ENCODE data around the gene LMO4.

LMO4 gene

DNA sequence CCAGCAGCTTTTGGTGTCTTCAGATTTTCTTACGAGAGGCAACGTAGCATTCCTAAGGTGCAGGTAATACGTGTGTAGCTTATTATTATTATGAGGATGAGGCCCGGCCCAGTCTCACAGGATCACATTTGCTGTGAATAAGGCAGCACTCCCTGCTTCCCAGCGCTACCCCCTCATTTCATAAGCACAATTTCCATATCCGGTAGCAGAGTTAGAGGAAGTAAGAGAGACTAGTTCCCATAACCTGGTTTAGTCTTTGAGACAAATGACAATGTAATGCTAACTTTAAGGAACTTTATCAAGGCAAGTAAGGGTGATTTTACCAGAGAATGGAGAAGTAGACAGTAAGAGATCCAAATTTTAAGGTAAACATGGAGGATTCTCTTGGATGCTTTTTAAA lies 14.6 kb upstream of the LMO4 start:
- Histone ChIP-seq H3K9me2 (replicated peaks; ENCODE audit: insufficient read depth, low read length) (no peaks in the 10 kb centered on the region), H3F3A (ENCODE audit: insufficient read depth, low read length) (no peaks in the 10 kb centered on the region), H3K4me3 (ENCODE audit: low read length) (no peak overlapping the region), H3K27me3 (replicated peaks; ENCODE audit: insufficient read depth, low read length) (no peaks in the 10 kb centered on the region), H2AFZ (ENCODE audit: low read length) (no peak overlapping the region), H3K79me2 (ENCODE audit: low read length) (no peaks in the 10 kb centered on the region), H3K9me3 (replicated peaks; ENCODE audit: insufficient read depth, low read length) (no peaks in the 10 kb centered on the region), H3K27ac (ENCODE audit: low read length) (no peak overlapping the region), H3K4me2 (ENCODE audit: low read depth, low read length) (no peak overlapping the region), H3K4me1 (ENCODE audit: low read length) (no peaks in the 10 kb centered on the region), H4K20me1 (ENCODE audit: insufficient read depth, low read length) (no peaks in the 10 kb centered on the region), H3K9ac (ENCODE audit: low read length) (no peak overlapping the region), H3K36me3 (replicated peaks; ENCODE audit: insufficient read depth, low read length) (no peaks in the 10 kb centered on the region)
- TF ChIP-seq CTCF (IDR thresholded peaks at IDR 0.05; ENCODE audit: low read length) (no peak), EZH2 (optimal IDR thresholded peaks at IDR 0.05; ENCODE audit: low read depth, low read length) (no peak), EZH2phosphoT487 (IDR thresholded peaks at IDR 0.05; ENCODE audit: low read length) (no peak)
- no peak for DNase-seq

- Histone ChIP-seq H3K4me1 (ENCODE audit: low read length) (no peaks in the 10 kb centered on the region), H3K36me3 (replicated peaks; ENCODE audit: insufficient read depth, low read length) (no peaks in the 10 kb centered on the region), H3K79me2 (ENCODE audit: low read length) (no peaks in the 10 kb centered on the region), H3K4me3 (ENCODE audit: low read length) (no peak overlapping the region), H3K27me3 (replicated peaks; ENCODE audit: insufficient read depth, low read length) (no peaks in the 10 kb centered on the region), H3K9me3 (replicated peaks; ENCODE audit: insufficient read depth, low read length) (no peaks in the 10 kb centered on the region), H3K9ac (ENCODE audit: low read length) (no peak overlapping the region), H3K4me2 (ENCODE audit: low read depth, low read length) (no peak overlapping the region), H2AFZ (ENCODE audit: low read length) (no peak overlapping the region), H3K9me2 (replicated peaks; ENCODE audit: insufficient read depth, low read length) (no peaks in the 10 kb centered on the region), H3F3A (ENCODE audit: insufficient read depth, low read length) (no peaks in the 10 kb centered on the region), H3K27ac (ENCODE audit: low read length) (no peak overlapping the region), H4K20me1 (ENCODE audit: insufficient read depth, low read length) (no peaks in the 10 kb centered on the region)
- no peak for DNase-seq
- TF ChIP-seq EZH2 (optimal IDR thresholded peaks at IDR 0.05; ENCODE audit: low read depth, low read length) (no peak), EZH2phosphoT487 (IDR thresholded peaks at IDR 0.05; ENCODE audit: low read length) (no peak), CTCF (IDR thresholded peaks at IDR 0.05; ENCODE audit: low read length) (no peak)
Observed at GRCh38 chr1:87318056-87318650, 10.5 kb upstream of the LMO4 start.

DNA sequence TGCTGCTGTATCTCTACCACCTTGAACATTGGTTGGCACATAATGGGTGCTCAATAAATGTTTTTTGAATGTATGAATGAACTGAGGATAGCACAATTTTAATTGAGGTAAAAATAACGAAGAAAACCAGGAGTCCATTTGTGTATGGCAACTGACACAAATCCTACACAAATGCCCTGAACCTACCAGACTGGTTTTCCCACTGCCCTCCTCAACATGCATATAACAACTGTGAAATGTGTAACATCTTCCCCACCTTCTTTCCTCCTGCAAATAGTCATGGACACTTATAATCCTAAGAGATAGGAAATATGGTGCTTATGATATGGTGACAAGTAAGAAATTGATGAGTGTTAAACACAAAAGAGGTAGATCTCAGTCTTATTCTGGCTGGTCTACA lies 9.9 kb upstream of the LMO4 start:
- no peaks in the 10 kb centered on the region for H3K9me2 ChIP-seq (replicated peaks; ENCODE audit: insufficient read depth, low read length)
- H2AFZ ChIP-seq (ENCODE audit: low read length) = no peak overlapping the region
- no peak for TF ChIP-seq EZH2 (optimal IDR thresholded peaks at IDR 0.05; ENCODE audit: low read depth, low read length)
- TF ChIP-seq CTCF (IDR thresholded peaks at IDR 0.05; ENCODE audit: low read length) = no peak
- no peak for TF ChIP-seq EZH2phosphoT487 (IDR thresholded peaks at IDR 0.05; ENCODE audit: low read length)
- H4K20me1 ChIP-seq (ENCODE audit: insufficient read depth, low read length) = no peaks in the 10 kb centered on the region
- no peak overlapping the region for H3K27ac ChIP-seq (ENCODE audit: low read length)
- no peak for DNase-seq
- H3K36me3 ChIP-seq (replicated peaks; ENCODE audit: insufficient read depth, low read length) = no peaks in the 10 kb centered on the region
- no peaks in the 10 kb centered on the region for H3K9me3 ChIP-seq (replicated peaks; ENCODE audit: insufficient read depth, low read length)
- H3K4me2 ChIP-seq (ENCODE audit: low read depth, low read length) = no peak overlapping the region
- no peaks in the 10 kb centered on the region for H3K27me3 ChIP-seq (replicated peaks; ENCODE audit: insufficient read depth, low read length)
- H3K79me2 ChIP-seq (ENCODE audit: low read length) = no peaks in the 10 kb centered on the region
- H3K4me1 ChIP-seq (ENCODE audit: low read length) = no peaks in the 10 kb centered on the region
- no peak overlapping the region for H3K9ac ChIP-seq (ENCODE audit: low read length)
- no peaks in the 10 kb centered on the region for H3F3A ChIP-seq (ENCODE audit: insufficient read depth, low read length)
- no peak overlapping the region for H3K4me3 ChIP-seq (ENCODE audit: low read length)

All from MM.1S (cell line).